Measurements from ENCODE around the gene ADAM17. TPM values are rescaled to one million over a fixed set of nuclear protein-coding genes. Genes with fewer than 3 reads are reported as not detected.

The ADAM17 gene
- polyA plus RNA-seq, 1 donor (not counting 4 experiments of a cell fraction or from before 2014, with no cell fraction given), result 13.3 TPM

GRCh38 chr2:9592699-9593098, 37.1 kb upstream of the ADAM17 start:
- H3K9me3 ChIP-seq (ENCODE audit: control insufficient read depth, low read depth, low read length), result no peaks in the 10 kb centered on the region
- peaks cover 20% of the 10 kb centered on the region for H3K4me1 ChIP-seq (ENCODE audit: control insufficient read depth, extremely low read depth, insufficient read depth, low read length)
- H2AFZ ChIP-seq (ENCODE audit: control insufficient read depth, low read length), result no peak overlapping the region
- FAIRE-seq (no peak), DNase-seq (ENCODE audit: low read depth, low spot score) (no peak)
- H4K20me1 ChIP-seq (ENCODE audit: control insufficient read depth, extremely low read depth, insufficient read depth, low read length), result peaks cover 7% of the 10 kb centered on the region
- H3K9me1 ChIP-seq (ENCODE audit: control insufficient read depth, extremely low read depth, insufficient read depth, low read length), result no peaks in the 10 kb centered on the region
- H3K4me3 ChIP-seq (ENCODE audit: control insufficient read depth in 2 of 3, extremely low read depth in 1 of 3, insufficient read depth in 2 of 3, low read depth in 1 of 3, low read length in 3 of 3), result no peak overlapping the region
- peaks cover 90% of the 10 kb centered on the region for H3K79me2 ChIP-seq (ENCODE audit: control insufficient read depth, insufficient read depth, low read length)
- TF ChIP-seq, protein P1, sequence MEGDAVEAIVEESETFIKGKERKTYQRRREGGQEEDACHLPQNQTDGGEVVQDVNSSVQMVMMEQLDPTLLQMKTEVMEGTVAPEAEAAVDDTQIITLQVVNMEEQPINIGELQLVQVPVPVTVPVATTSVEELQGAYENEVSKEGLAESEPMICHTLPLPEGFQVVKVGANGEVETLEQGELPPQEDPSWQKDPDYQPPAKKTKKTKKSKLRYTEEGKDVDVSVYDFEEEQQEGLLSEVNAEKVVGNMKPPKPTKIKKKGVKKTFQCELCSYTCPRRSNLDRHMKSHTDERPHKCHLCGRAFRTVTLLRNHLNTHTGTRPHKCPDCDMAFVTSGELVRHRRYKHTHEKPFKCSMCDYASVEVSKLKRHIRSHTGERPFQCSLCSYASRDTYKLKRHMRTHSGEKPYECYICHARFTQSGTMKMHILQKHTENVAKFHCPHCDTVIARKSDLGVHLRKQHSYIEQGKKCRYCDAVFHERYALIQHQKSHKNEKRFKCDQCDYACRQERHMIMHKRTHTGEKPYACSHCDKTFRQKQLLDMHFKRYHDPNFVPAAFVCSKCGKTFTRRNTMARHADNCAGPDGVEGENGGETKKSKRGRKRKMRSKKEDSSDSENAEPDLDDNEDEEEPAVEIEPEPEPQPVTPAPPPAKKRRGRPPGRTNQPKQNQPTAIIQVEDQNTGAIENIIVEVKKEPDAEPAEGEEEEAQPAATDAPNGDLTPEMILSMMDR (optimal IDR thresholded peaks at IDR 0.05 in 1 of 3, IDR thresholded peaks at IDR 0.05 in 1 of 3, conservative IDR thresholded peaks at IDR 0.05 in 1 of 3; ENCODE audit: extremely low read depth in 1 of 3, insufficient read depth in 2 of 3, low read length in 3 of 3), result no peak
- no peak for TF ChIP-seq EZH2 (IDR thresholded peaks at IDR 0.05; ENCODE audit: low read length)
- dilution Hi-C loops (cut with MboI; ENCODE audit: extremely low pct_ligation_motif_present, low sequenced_read_pairs), result no loop called here
- H3K27me3 ChIP-seq (ENCODE audit: control insufficient read depth, extremely low read depth, insufficient read depth, low read length), result no peaks in the 10 kb centered on the region
- peaks cover 2 to 27% of the 10 kb centered on the region in 2 experiments for H3K36me3 ChIP-seq (ENCODE audit: control insufficient read depth in 2 of 2, extremely low read depth in 1 of 2, insufficient read depth in 2 of 2, low read length in 2 of 2)
- H3K27ac ChIP-seq (ENCODE audit: control insufficient read depth, insufficient read depth, low read length), result no peak overlapping the region
- no peak overlapping the region for H3K9ac ChIP-seq (ENCODE audit: control insufficient read depth, extremely low read depth, insufficient read depth, low read length)
- H3K4me2 ChIP-seq (ENCODE audit: control insufficient read depth, extremely low read depth, insufficient read depth, low read depth, low read length), result no peak overlapping the region

- dilution Hi-C loops (cut with MboI; ENCODE audit: extremely low pct_ligation_motif_present, low sequenced_read_pairs), result no loop called here
Measured at GRCh38 chr2:9590641-9591040, 35.0 kb upstream of the ADAM17 start.

More at GRCh38 chr2:9590641-9591040, 35.0 kb upstream of the ADAM17 start:
- no peak for TF ChIP-seq EZH2 (IDR thresholded peaks at IDR 0.05; ENCODE audit: low read length)
- TF ChIP-seq, protein P1 (optimal IDR thresholded peaks at IDR 0.05 in 1 of 3, IDR thresholded peaks at IDR 0.05 in 1 of 3, conservative IDR thresholded peaks at IDR 0.05 in 1 of 3; ENCODE audit: extremely low read depth in 1 of 3, insufficient read depth in 2 of 3, low read length in 3 of 3), result no peak
- FAIRE-seq (no peak), DNase-seq (ENCODE audit: low read depth, low spot score) (no peak)
- Histone ChIP-seq H3K9me3 (ENCODE audit: control insufficient read depth, low read depth, low read length) (no peaks in the 10 kb centered on the region), H3K4me2 (ENCODE audit: control insufficient read depth, extremely low read depth, insufficient read depth, low read depth, low read length) (no peak overlapping the region), H3K27ac (ENCODE audit: control insufficient read depth, insufficient read depth, low read length) (no peak overlapping the region), H3K9me1 (ENCODE audit: control insufficient read depth, extremely low read depth, insufficient read depth, low read length) (peaks cover 4% of the 10 kb centered on the region), H3K4me3 (ENCODE audit: control insufficient read depth in 2 of 3, extremely low read depth in 1 of 3, insufficient read depth in 2 of 3, low read depth in 1 of 3, low read length in 3 of 3) (no peak overlapping the region), H2AFZ (ENCODE audit: control insufficient read depth, low read length) (no peak overlapping the region), H3K9ac (ENCODE audit: control insufficient read depth, extremely low read depth, insufficient read depth, low read length) (no peak overlapping the region), H3K79me2 (ENCODE audit: control insufficient read depth, insufficient read depth, low read length) (peaks cover 76% of the 10 kb centered on the region), H4K20me1 (ENCODE audit: control insufficient read depth, extremely low read depth, insufficient read depth, low read length) (peaks cover 5% of the 10 kb centered on the region), H3K27me3 (ENCODE audit: control insufficient read depth, extremely low read depth, insufficient read depth, low read length) (no peaks in the 10 kb centered on the region), H3K36me3 (ENCODE audit: control insufficient read depth in 2 of 2, extremely low read depth in 1 of 2, insufficient read depth in 2 of 2, low read length in 2 of 2) (peaks cover 6 to 30% of the 10 kb centered on the region in 2 experiments), H3K4me1 (ENCODE audit: control insufficient read depth, extremely low read depth, insufficient read depth, low read length) (peaks cover 20% of the 10 kb centered on the region)

All from keratinocyte (primary cell).